Stimulated activated CD4-positive, alpha-beta T cell treated with anti-CD3 and anti-CD28 coated beads, Interleukin-15, amount 100 ng/mL, for 48 hours (primary cell): Measurements from ENCODE around the gene FBXL7.

Experiments used
- DNase-seq, 2 donors: peaks; one replicate each; pipeline ENCODE4 v3.0.0-alpha.2; 2020; ENCODE audit warnings: low read depth in 2 of 2

The FBXL7 gene

GRCh38 chr5:15655683-15656082 is 155.7 kb downstream of the FBXL7 start:
- no peak for DNase-seq

- DNase-seq, result no peak
These were observed 165.0 kb downstream of the FBXL7 start for GRCh38 chr5:15664961-15665360.

- DNase-seq, result no peak
These were observed 169.8 kb downstream of the FBXL7 start for GRCh38 chr5:15669826-15670225.

- DNase-seq, result no peak
These were observed 174.7 kb downstream of the FBXL7 start for GRCh38 chr5:15674716-15675115.

GRCh38 chr5:15676591-15676990 is 176.6 kb downstream of the FBXL7 start:
- no peak for DNase-seq

GRCh38 chr5:15679161-15679560 is 179.2 kb downstream of the FBXL7 start:
- DNase-seq, result no peak

GRCh38 chr5:15680455-15680854 is 180.5 kb downstream of the FBXL7 start:
- DNase-seq, result no peak

GRCh38 chr5:15682122-15682521 is 182.1 kb downstream of the FBXL7 start:
- DNase-seq, result no peak

- no peak for DNase-seq
These were observed 182.6 kb downstream of the FBXL7 start for GRCh38 chr5:15682566-15682965.

GRCh38 chr5:15683332-15683731 is 183.4 kb downstream of the FBXL7 start:
- DNase-seq, result no peak

- no peak for DNase-seq
These were observed 187.4 kb downstream of the FBXL7 start for GRCh38 chr5:15687401-15687800.

- DNase-seq, result no peak
These were observed 189.9 kb downstream of the FBXL7 start for GRCh38 chr5:15689836-15690235.

- DNase-seq, result no peak
These were observed 190.6 kb downstream of the FBXL7 start for GRCh38 chr5:15690611-15691010.

- no peak for DNase-seq
These were observed 191.5 kb downstream of the FBXL7 start for GRCh38 chr5:15691521-15691920.

- no peak for DNase-seq
These were observed 192.9 kb downstream of the FBXL7 start for GRCh38 chr5:15692706-15693381.

- no peak for DNase-seq
These were observed 193.4 kb downstream of the FBXL7 start for GRCh38 chr5:15693382-15693728.

GRCh38 chr5:15693933-15694332 is 194.0 kb downstream of the FBXL7 start:
- DNase-seq, result no peak

GRCh38 chr5:15694696-15695214 is 194.8 kb downstream of the FBXL7 start:
- no peak for DNase-seq

GRCh38 chr5:15695215-15695731 is 195.3 kb downstream of the FBXL7 start:
- DNase-seq, result no peak

- no peak for DNase-seq
These were observed 200.4 kb downstream of the FBXL7 start for GRCh38 chr5:15700373-15700772.

GRCh38 chr5:15702102-15702501 is 202.1 kb downstream of the FBXL7 start:
- DNase-seq, result no peak

- DNase-seq, result no peak
These were observed 203.9 kb downstream of the FBXL7 start for GRCh38 chr5:15703901-15704300.

- DNase-seq, result no peak
These were observed 204.5 kb downstream of the FBXL7 start for GRCh38 chr5:15704397-15704947.

- DNase-seq, result no peak
These were observed 207.7 kb downstream of the FBXL7 start for GRCh38 chr5:15707631-15708030.
